HepG2 (cell line): Measurements from ENCODE around the gene ZNF512B. TPM values are rescaled to one million over a fixed set of nuclear protein-coding genes. Genes with fewer than 3 reads are reported as not detected.

ENCODE experiments used
- ETV5 ChIP-seq: IDR thresholded peaks from 2 replicates; pipeline ENCODE4 v1.6.1; 2018; ENCODE audit warnings: missing biosample characterization, missing genetic modification reagents, inconsistent platforms, borderline replicate concordance
- KLF16 ChIP-seq, 2 experiments: sonication (generic) in 1 of 2; formaldehyde crosslinking in 1 of 2; IDR thresholded peaks; 2 replicates each; pipeline versions ENCODE4 v1.6.1 to v1.8.0; 2016 to 2023; ENCODE audit warnings: missing genetic modification reagents in 2 of 2, missing compliant biosample characterization in 1 of 2
- THAP11 ChIP-seq: IDR thresholded peaks from 2 replicates; pipeline ENCODE4 v1.6.1; 2016; ENCODE audit warnings: missing biosample characterization, missing genetic modification reagents
- ZBTB42 ChIP-seq: sonication (generic); formaldehyde crosslinking; IDR thresholded peaks from 2 replicates; pipeline ENCODE4 v1.5.0; 2020; ENCODE audit warnings: mild to moderate bottlenecking, missing genetic modification reagents
- ZMYM3 ChIP-seq: sonication (generic); formaldehyde crosslinking; IDR thresholded peaks from 2 replicates; pipeline ENCODE4 v1.5.1; 2020; ENCODE audit warnings: mild to moderate bottlenecking, missing genetic modification reagents
- ZNF101 ChIP-seq: sonication (generic); formaldehyde crosslinking; IDR thresholded peaks from 2 replicates; pipeline ENCODE4 v1.4.0; 2020; ENCODE audit warnings: mild to moderate bottlenecking, low read depth, missing genetic modification reagents, borderline replicate concordance
- ZNF550 ChIP-seq: sonication (generic); formaldehyde crosslinking; IDR thresholded peaks from 2 replicates; pipeline ENCODE4 v1.4.0; 2020; ENCODE audit warnings: mild to moderate bottlenecking, missing genetic modification reagents, borderline replicate concordance
- ZNF788 ChIP-seq: sonication (generic); formaldehyde crosslinking; IDR thresholded peaks from 2 replicates; pipeline ENCODE4 v1.5.0; 2020; ENCODE audit warnings: mild to moderate bottlenecking, missing genetic modification reagents, borderline replicate concordance
- polyA plus RNA-seq, 8 experiments: library from polyadenylated mRNA; depleted of rRNA in 3 of 8; stranded (reverse) in 7 of 8; unstranded in 1 of 8; fragments of >200 nt; fragmentation: Illumina TruSeq in 4 of 8; extraction: Trizol in 4 of 8; gene quantifications; 2 replicates each; pipeline versions ENCODE4 v1.2.1 to v1.2.3, GENCODE V29; 2011 to 2016; ENCODE audit warnings: low read depth in 4 of 8, missing spikeins in 1 of 8, mixed read lengths in 1 of 8; ENCODE audit not compliant: insufficient read depth in 1 of 8
- total RNA-seq, 5 experiments: library from RNA; depleted of rRNA; stranded (reverse); fragments of >200 nt; fragmentation: Illumina TruSeq; extraction: Trizol; gene quantifications; 2 replicates each; pipeline ENCODE4 v1.2.3, GENCODE V29; 2016; ENCODE audit warnings: low read depth in 1 of 5
- TF ChIP-seq, protein P1 (sequence below): sonication (generic); formaldehyde crosslinking; IDR thresholded peaks from 2 replicates; pipeline ENCODE4 v1.4.0; 2020; ENCODE audit warnings: missing genetic modification reagents
- TF ChIP-seq, protein P2 (sequence below): sonication (generic); formaldehyde crosslinking; IDR thresholded peaks from 2 replicates; pipeline ENCODE4 v1.5.0; 2020; ENCODE audit warnings: missing genetic modification reagents
- TF ChIP-seq, protein P3 (sequence below): sonication (generic); formaldehyde crosslinking; IDR thresholded peaks from 2 replicates; pipeline ENCODE4 v1.4.0; 2020; ENCODE audit warnings: mild to moderate bottlenecking, missing genetic modification reagents
- TF ChIP-seq, protein P4 (sequence below): sonication (generic); formaldehyde crosslinking; IDR thresholded peaks from 2 replicates; pipeline ENCODE4 v1.8.0; 2022; ENCODE audit warnings: mild to moderate bottlenecking, missing genetic modification reagents, borderline replicate concordance
- TF ChIP-seq, protein P5 (sequence below), 2 experiments: sonication (generic) in 1 of 2; formaldehyde crosslinking in 1 of 2; IDR thresholded peaks; 2 replicates each; pipeline versions ENCODE4 v1.5.1 to v1.6.1; 2011 to 2020; ENCODE audit warnings: borderline replicate concordance in 1 of 2, low read depth in 1 of 2, low read length in 1 of 2, mild to moderate bottlenecking in 1 of 2, missing genetic modification reagents in 1 of 2, moderate library complexity in 1 of 2
- TF ChIP-seq, protein P6 (sequence below): IDR thresholded peaks from 2 replicates; pipeline ENCODE4 v1.6.1; 2016; ENCODE audit warnings: low read depth, borderline replicate concordance

Gene ZNF512B
- total and polyA plus RNA-seq, 2 of the 13 experiments (the other 11 are each of a cell fraction or from before 2014, with no cell fraction given): 11.5 to 30.6 TPM

DNA sequence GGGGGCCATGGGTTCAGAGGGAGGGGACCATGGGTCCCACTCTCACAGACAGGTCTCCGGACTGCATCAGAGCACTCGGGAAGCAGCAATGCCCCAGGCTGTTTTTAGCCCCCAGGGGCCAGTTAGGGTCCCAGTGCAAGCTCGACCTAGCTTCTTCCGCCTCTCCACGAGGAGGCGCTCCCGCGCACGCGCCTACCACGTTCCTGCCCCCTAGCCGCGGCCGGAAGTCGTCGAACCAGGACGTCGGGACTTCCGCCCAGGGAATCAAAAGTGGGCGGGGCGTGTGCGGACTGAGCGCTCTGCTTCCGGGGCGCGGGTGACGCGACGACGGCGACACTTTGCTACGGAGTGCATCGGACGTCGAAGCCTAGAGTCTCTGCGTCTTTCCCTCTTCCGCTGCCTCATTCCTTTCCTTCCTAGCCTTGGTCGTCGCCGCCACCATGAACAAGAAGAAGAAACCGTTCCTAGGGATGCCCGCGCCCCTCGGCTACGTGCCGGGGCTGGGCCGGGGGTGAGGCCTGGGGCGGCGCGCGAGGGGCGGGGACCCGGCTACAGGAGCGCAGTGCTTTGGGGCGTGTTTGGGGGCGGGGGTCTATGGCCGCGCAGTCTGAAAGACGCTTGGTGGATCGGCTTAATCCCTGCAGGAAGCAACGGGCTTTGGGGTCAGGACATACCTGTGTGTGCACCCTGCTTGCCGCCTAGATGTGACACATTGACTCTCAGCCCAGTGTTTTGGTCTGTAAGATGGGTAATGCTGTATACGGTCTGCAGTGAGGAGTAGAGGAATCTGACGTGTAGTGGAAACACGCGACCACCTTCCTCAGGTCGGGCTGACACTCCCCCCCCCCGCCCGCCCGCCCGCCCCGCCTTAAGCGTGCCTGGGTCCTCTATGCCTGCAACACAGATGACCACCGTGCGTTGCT lies 11.3 kb upstream of the ZNF512B start, which contains the start of gene PRPF6 (continued):
- TF ChIP-seq, protein P1, sequence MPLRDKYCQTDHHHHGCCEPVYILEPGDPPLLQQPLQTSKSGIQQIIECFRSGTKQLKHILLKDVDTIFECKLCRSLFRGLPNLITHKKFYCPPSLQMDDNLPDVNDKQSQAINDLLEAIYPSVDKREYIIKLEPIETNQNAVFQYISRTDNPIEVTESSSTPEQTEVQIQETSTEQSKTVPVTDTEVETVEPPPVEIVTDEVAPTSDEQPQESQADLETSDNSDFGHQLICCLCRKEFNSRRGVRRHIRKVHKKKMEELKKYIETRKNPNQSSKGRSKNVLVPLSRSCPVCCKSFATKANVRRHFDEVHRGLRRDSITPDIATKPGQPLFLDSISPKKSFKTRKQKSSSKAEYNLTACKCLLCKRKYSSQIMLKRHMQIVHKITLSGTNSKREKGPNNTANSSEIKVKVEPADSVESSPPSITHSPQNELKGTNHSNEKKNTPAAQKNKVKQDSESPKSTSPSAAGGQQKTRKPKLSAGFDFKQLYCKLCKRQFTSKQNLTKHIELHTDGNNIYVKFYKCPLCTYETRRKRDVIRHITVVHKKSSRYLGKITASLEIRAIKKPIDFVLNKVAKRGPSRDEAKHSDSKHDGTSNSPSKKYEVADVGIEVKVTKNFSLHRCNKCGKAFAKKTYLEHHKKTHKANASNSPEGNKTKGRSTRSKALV (CRISPR knock-in tag): peak; percentile 83
- TF ChIP-seq ZMYM3 (CRISPR knock-in tag) (peak; percentile 47; the same call in 1 of the 2 replicates), ETV5 (CRISPR knock-in tag) (peak; percentile 97), ZNF101 (CRISPR knock-in tag) (no peak), ZBTB42 (no peak; the same call in none of the 2 replicates), THAP11 (CRISPR knock-in tag) (peak; percentile 98), KLF16 (CRISPR knock-in tag; IDR thresholded peaks at IDR 0.05) (peak; percentile 98 to 100), ZNF788 (CRISPR knock-in tag) (peak; percentile 98; the same call in 1 of the 2 replicates), ZNF550 (CRISPR knock-in tag) (no peak)
- TF ChIP-seq, protein P2, sequence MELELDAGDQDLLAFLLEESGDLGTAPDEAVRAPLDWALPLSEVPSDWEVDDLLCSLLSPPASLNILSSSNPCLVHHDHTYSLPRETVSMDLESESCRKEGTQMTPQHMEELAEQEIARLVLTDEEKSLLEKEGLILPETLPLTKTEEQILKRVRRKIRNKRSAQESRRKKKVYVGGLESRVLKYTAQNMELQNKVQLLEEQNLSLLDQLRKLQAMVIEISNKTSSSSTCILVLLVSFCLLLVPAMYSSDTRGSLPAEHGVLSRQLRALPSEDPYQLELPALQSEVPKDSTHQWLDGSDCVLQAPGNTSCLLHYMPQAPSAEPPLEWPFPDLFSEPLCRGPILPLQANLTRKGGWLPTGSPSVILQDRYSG (CRISPR knock-in tag): 0 out of 2 replicates have a peak, but pooled peaks have one; percentile 81
- TF ChIP-seq, protein P3, sequence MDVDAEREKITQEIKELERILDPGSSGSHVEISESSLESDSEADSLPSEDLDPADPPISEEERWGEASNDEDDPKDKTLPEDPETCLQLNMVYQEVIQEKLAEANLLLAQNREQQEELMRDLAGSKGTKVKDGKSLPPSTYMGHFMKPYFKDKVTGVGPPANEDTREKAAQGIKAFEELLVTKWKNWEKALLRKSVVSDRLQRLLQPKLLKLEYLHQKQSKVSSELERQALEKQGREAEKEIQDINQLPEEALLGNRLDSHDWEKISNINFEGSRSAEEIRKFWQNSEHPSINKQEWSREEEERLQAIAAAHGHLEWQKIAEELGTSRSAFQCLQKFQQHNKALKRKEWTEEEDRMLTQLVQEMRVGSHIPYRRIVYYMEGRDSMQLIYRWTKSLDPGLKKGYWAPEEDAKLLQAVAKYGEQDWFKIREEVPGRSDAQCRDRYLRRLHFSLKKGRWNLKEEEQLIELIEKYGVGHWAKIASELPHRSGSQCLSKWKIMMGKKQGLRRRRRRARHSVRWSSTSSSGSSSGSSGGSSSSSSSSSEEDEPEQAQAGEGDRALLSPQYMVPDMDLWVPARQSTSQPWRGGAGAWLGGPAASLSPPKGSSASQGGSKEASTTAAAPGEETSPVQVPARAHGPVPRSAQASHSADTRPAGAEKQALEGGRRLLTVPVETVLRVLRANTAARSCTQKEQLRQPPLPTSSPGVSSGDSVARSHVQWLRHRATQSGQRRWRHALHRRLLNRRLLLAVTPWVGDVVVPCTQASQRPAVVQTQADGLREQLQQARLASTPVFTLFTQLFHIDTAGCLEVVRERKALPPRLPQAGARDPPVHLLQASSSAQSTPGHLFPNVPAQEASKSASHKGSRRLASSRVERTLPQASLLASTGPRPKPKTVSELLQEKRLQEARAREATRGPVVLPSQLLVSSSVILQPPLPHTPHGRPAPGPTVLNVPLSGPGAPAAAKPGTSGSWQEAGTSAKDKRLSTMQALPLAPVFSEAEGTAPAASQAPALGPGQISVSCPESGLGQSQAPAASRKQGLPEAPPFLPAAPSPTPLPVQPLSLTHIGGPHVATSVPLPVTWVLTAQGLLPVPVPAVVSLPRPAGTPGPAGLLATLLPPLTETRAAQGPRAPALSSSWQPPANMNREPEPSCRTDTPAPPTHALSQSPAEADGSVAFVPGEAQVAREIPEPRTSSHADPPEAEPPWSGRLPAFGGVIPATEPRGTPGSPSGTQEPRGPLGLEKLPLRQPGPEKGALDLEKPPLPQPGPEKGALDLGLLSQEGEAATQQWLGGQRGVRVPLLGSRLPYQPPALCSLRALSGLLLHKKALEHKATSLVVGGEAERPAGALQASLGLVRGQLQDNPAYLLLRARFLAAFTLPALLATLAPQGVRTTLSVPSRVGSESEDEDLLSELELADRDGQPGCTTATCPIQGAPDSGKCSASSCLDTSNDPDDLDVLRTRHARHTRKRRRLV (CRISPR knock-in tag): peak; percentile 91
- TF ChIP-seq, protein P4, sequence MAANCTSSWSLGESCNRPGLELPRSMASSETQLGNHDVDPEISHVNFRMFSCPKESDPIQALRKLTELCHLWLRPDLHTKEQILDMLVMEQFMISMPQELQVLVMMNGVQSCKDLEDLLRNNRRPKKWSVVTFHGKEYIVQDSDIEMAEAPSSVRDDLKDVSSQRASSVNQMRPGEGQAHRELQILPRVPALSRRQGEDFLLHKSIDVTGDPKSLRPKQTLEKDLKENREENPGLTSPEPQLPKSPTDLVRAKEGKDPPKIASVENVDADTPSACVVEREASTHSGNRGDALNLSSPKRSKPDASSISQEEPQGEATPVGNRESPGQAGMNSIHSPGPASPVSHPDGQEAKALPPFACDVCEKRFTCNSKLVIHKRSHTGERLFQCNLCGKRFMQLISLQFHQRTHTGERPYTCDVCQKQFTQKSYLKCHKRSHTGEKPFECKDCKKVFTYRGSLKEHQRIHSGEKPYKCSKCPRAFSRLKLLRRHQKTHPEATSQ (CRISPR knock-in tag): no peak
- TF ChIP-seq, protein P5, sequence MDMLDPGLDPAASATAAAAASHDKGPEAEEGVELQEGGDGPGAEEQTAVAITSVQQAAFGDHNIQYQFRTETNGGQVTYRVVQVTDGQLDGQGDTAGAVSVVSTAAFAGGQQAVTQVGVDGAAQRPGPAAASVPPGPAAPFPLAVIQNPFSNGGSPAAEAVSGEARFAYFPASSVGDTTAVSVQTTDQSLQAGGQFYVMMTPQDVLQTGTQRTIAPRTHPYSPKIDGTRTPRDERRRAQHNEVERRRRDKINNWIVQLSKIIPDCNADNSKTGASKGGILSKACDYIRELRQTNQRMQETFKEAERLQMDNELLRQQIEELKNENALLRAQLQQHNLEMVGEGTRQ (IDR thresholded peaks at IDR 0.05; ENCODE audit: low read depth, low read length): peak; percentile 2; the same call in 1 of the 2 replicates
- TF ChIP-seq, protein P5 (CRISPR knock-in tag; IDR thresholded peaks at IDR 0.05; ENCODE audit: borderline replicate concordance): no peak
- TF ChIP-seq, protein P6, sequence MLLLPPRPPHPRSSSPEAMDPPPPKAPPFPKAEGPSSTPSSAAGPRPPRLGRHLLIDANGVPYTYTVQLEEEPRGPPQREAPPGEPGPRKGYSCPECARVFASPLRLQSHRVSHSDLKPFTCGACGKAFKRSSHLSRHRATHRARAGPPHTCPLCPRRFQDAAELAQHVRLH (CRISPR knock-in tag): peak; percentile 99
